ENCODE data around the gene RCN2.

DNA sequence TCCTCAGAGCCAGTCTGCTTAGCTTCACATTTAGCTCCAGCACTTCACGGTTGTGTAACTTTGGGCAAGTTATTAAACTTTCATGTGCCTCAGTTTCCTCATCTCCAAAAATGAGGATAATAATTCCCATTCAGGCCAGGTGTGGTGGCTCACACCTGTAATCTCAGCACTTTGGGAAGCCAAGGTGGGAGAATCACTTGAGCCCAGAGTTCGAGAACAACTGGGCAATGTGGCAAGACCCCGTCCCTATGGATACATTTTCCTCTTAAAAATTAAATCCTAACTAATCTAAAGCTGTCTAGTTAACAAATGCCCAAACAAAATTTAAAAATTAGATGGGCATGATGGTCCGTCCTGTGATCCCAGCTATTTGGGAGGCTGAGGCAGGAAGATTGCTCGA, 7.2 kb downstream of the RCN2 start:
- TF ChIP-seq, protein P1, sequence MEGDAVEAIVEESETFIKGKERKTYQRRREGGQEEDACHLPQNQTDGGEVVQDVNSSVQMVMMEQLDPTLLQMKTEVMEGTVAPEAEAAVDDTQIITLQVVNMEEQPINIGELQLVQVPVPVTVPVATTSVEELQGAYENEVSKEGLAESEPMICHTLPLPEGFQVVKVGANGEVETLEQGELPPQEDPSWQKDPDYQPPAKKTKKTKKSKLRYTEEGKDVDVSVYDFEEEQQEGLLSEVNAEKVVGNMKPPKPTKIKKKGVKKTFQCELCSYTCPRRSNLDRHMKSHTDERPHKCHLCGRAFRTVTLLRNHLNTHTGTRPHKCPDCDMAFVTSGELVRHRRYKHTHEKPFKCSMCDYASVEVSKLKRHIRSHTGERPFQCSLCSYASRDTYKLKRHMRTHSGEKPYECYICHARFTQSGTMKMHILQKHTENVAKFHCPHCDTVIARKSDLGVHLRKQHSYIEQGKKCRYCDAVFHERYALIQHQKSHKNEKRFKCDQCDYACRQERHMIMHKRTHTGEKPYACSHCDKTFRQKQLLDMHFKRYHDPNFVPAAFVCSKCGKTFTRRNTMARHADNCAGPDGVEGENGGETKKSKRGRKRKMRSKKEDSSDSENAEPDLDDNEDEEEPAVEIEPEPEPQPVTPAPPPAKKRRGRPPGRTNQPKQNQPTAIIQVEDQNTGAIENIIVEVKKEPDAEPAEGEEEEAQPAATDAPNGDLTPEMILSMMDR (conservative IDR thresholded peaks at IDR 0.05 in 1 of 2, IDR thresholded peaks at IDR 0.05 in 1 of 2; ENCODE audit: extremely low read depth in 1 of 2, insufficient read depth in 1 of 2, low read depth in 1 of 2, low read length in 2 of 2), result no peak
- TF ChIP-seq EZH2 (IDR thresholded peaks at IDR 0.05; ENCODE audit: borderline replicate concordance, low read length), result no peak
